Skeletal muscle satellite cell (primary cell): ENCODE measurements around the gene MRTFB.

Experiments used
- H3K27me3 ChIP-seq: 2 replicates; pipeline ENCODE4 v1.7.0; 2013; ENCODE audit warnings: low read length; ENCODE audit not compliant: control insufficient read depth, insufficient read depth
- H3K36me3 ChIP-seq: 2 replicates; pipeline ENCODE4 v1.7.0; 2013; ENCODE audit warnings: mild to moderate bottlenecking, control low read depth, low read length; ENCODE audit not compliant: insufficient read depth
- H3K4me1 ChIP-seq: 2 replicates; pipeline ENCODE4 v1.7.0; 2013; ENCODE audit warnings: low read length; ENCODE audit not compliant: control insufficient read depth, insufficient read depth
- H3K4me2 ChIP-seq: 2 replicates; pipeline ENCODE4 v1.7.0; 2013; ENCODE audit warnings: mild to moderate bottlenecking, low read length
- H3K4me3 ChIP-seq: 2 replicates; pipeline ENCODE4 v1.7.0; 2013; ENCODE audit warnings: low read length
- H3K9ac ChIP-seq: 2 replicates; pipeline ENCODE4 v1.7.0; 2013; ENCODE audit warnings: mild to moderate bottlenecking, low read depth, low read length, moderate library complexity
- H3K9me3 ChIP-seq: replicated peaks from 2 replicates; pipeline ENCODE4 v1.7.0; 2013; ENCODE audit warnings: mild to moderate bottlenecking, control low read depth, low read length

The MRTFB gene

DNA sequence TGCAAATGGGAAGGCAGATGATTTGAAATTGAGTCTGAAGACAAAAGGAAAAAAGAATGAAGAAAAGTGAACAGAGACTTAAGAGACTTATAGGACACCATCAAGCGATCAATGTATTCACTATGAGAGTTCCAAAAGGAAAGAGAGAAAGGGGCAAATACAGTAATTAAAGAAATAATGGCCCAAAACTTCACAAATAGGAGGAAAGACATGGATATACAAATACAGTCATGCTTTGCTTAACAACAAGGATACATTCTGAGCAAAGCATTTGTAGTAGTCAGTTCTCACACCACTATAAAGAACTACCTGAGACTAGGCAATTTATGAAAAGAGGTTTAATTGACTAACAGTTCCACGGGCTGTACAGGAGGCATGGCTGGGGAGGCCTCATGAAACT, 152.5 kb downstream of the MRTFB start:
- peaks cover 7% of the 10 kb centered on the region for H3K36me3 ChIP-seq
- no peaks in the 10 kb centered on the region for H3K27me3 ChIP-seq
- no peak overlapping the region for H3K4me3 ChIP-seq
- H3K9ac ChIP-seq, result no peak overlapping the region
- no peaks in the 10 kb centered on the region for H3K4me1 ChIP-seq
- H3K9me3 ChIP-seq, result no peaks in the 10 kb centered on the region
- no peak overlapping the region for H3K4me2 ChIP-seq

DNA sequence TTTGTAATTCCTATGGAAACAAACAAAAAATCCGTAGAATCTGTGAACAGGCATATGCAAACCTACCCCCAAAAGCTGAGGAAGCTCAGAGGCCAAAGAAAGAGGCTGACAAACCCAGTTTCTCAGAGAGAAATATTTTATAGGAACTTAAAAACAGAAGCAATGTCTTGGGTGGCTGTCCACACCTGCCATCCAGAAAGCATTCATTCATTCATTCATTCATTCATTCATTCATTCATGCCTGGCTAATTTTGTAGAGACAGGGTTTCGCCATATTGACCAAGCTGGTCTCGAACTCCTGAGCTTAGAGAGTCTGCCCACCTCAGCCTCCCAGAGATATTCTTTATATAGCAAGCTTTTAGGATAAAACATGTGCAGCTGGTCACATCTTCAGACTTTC, 154.3 kb downstream of the MRTFB start:
- Histone ChIP-seq H3K9ac (no peak overlapping the region), H3K4me1 (no peaks in the 10 kb centered on the region), H3K36me3 (peaks cover 7% of the 10 kb centered on the region), H3K27me3 (no peaks in the 10 kb centered on the region), H3K4me2 (no peak overlapping the region), H3K4me3 (no peak overlapping the region), H3K9me3 (no peaks in the 10 kb centered on the region)

- Histone ChIP-seq H3K9me3 (no peaks in the 10 kb centered on the region), H3K4me3 (no peak overlapping the region), H3K4me2 (no peak overlapping the region), H3K36me3 (no peaks in the 10 kb centered on the region), H3K27me3 (no peaks in the 10 kb centered on the region), H3K4me1 (no peaks in the 10 kb centered on the region), H3K9ac (no peak overlapping the region)
These were observed 161.2 kb downstream of the MRTFB start for GRCh38 chr16:14232106-14232864.

DNA sequence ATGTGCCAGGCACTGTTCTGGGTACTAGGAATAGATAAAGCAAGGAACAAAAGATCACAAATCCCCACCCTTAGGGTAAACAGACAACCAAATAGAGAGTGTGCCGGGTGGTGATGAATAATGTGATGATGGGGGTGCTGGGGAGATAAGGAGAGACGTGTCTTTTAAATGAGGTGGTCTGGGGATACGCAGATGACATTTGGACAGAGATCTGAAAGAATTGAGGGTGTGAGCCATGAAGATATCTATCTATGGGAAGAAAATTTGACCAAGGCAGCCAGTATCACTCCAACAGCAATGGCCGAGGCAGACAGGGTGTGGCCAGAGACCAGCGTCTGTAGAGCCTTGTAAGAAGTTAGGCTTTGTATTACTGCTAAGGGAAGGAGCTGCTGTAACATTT, 165.3 kb downstream of the MRTFB start:
- Histone ChIP-seq H3K36me3 (peaks cover 5% of the 10 kb centered on the region), H3K27me3 (no peaks in the 10 kb centered on the region), H3K9ac (no peak overlapping the region), H3K4me2 (no peak overlapping the region), H3K4me3 (no peak overlapping the region), H3K9me3 (no peaks in the 10 kb centered on the region), H3K4me1 (no peaks in the 10 kb centered on the region)

DNA sequence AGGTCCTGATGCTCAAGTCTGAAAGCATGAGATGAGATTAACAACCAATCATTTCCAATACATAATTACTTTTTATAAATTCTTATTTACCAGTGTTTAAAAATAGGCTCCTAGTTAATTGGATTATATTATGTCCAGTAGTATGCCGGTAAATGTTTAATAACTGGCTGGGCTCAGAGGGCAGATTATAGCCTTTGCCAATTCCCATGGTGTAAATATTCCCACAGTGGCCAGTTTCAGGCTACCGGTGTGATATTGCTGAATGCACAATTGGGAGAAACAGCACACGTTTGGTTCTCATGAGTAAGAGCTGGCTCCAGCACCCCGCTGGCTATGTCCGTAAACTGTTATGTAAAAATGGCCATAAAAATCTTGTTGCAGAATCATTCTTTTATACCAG, 167.6 kb downstream of the MRTFB start:
- H3K36me3 ChIP-seq, result peaks cover 5% of the 10 kb centered on the region
- no peaks in the 10 kb centered on the region for H3K4me1 ChIP-seq
- H3K4me3 ChIP-seq, result no peak overlapping the region
- no peak overlapping the region for H3K4me2 ChIP-seq
- no peak overlapping the region for H3K9ac ChIP-seq
- no peaks in the 10 kb centered on the region for H3K27me3 ChIP-seq
- H3K9me3 ChIP-seq, result no peaks in the 10 kb centered on the region

DNA sequence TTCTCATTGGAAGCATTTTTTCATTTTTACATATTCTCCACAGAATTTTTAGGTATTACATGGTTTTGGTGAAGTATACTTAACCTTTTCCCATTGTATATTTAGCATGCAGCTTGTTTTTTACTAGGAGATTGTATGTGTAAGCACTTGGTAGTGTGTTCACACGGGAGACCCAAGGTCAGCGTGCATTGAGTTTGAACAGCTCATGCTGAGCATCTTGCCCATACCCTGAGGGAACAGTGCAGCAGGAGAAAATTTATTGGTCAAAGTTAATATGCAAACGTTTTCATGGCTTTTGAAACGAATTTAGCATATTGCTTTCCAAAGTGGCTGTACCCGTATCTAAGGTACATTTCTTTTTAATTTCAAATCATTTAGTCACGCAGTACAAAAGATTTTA, 168.7 kb downstream of the MRTFB start:
- no peak overlapping the region for H3K4me2 ChIP-seq

DNA sequence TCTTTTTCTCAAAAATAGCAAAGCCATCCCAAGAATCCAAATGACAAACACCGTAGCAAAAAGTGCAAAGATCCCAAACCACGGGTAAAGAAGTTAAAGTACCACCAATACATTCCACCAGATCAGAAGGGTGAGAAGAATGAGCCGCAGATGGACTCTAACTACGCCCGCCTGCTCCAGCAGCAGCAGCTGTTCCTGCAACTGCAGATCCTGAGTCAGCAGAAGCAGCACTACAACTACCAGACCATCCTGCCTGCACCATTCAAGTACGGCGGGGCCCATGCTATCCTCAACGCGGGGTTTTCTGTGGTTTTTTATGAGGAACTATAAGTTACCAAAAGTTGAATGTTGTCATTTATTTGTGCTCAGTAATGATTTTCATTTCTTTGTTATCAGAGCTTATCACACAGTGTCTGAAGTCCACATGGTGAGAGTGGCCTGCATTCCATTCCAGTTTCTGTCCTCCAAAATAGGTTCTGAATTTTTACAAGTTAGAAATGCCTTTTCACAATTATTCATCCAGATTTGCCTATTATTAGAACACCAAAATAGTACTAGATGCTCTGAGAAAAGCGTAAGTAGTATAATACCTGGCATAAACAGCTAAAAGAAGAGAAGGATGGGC, 169.2 kb downstream of the MRTFB start:
- Histone ChIP-seq H3K4me2 (no peak overlapping the region), H3K4me3 (no peak overlapping the region), H3K9me3 (no peaks in the 10 kb centered on the region), H3K4me1 (no peaks in the 10 kb centered on the region), H3K27me3 (no peaks in the 10 kb centered on the region), H3K36me3 (peaks cover 5% of the 10 kb centered on the region), H3K9ac (no peak overlapping the region)

More for the DNA sequence above, 168.7 kb downstream of the MRTFB start:
- H3K4me3 ChIP-seq, result no peak overlapping the region
- peaks cover 5% of the 10 kb centered on the region for H3K36me3 ChIP-seq
- no peak overlapping the region for H3K9ac ChIP-seq
- no peaks in the 10 kb centered on the region for H3K9me3 ChIP-seq
- H3K4me1 ChIP-seq, result no peaks in the 10 kb centered on the region
- no peaks in the 10 kb centered on the region for H3K27me3 ChIP-seq

GRCh38 chr16:14240964-14241363, 169.8 kb downstream of the MRTFB start:
- H3K9ac ChIP-seq, result no peak overlapping the region
- H3K4me1 ChIP-seq, result no peaks in the 10 kb centered on the region
- no peaks in the 10 kb centered on the region for H3K27me3 ChIP-seq
- no peak overlapping the region for H3K4me2 ChIP-seq
- no peak overlapping the region for H3K4me3 ChIP-seq
- H3K9me3 ChIP-seq, result no peaks in the 10 kb centered on the region
- H3K36me3 ChIP-seq, result peaks cover 5% of the 10 kb centered on the region

GRCh38 chr16:14241631-14242030, 170.5 kb downstream of the MRTFB start:
- no peak overlapping the region for H3K9ac ChIP-seq
- no peaks in the 10 kb centered on the region for H3K9me3 ChIP-seq
- peaks cover 8% of the 10 kb centered on the region for H3K36me3 ChIP-seq
- H3K4me1 ChIP-seq, result no peaks in the 10 kb centered on the region
- H3K27me3 ChIP-seq, result no peaks in the 10 kb centered on the region
- H3K4me3 ChIP-seq, result no peak overlapping the region
- H3K4me2 ChIP-seq, result no peak overlapping the region

DNA sequence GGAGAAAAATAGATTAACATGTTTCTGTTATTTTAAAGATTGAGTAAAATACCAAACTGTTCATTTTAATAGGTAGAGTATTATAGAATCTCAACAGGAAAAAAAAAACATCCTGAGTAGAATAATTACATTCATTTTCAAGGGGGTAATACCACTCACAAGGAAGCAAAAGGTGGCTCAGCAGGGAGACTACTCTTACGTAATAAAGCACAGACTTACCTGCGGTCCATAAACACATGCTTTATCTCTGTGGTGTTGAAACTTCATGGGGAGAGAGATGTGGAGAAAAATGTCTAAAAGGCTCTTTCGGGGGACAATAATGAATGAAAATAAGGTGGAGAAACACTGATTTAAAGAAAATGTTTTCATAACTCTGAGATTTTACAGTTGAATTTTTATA, 171.7 kb downstream of the MRTFB start:
- H3K36me3 ChIP-seq, result peaks cover 16% of the 10 kb centered on the region

DNA sequence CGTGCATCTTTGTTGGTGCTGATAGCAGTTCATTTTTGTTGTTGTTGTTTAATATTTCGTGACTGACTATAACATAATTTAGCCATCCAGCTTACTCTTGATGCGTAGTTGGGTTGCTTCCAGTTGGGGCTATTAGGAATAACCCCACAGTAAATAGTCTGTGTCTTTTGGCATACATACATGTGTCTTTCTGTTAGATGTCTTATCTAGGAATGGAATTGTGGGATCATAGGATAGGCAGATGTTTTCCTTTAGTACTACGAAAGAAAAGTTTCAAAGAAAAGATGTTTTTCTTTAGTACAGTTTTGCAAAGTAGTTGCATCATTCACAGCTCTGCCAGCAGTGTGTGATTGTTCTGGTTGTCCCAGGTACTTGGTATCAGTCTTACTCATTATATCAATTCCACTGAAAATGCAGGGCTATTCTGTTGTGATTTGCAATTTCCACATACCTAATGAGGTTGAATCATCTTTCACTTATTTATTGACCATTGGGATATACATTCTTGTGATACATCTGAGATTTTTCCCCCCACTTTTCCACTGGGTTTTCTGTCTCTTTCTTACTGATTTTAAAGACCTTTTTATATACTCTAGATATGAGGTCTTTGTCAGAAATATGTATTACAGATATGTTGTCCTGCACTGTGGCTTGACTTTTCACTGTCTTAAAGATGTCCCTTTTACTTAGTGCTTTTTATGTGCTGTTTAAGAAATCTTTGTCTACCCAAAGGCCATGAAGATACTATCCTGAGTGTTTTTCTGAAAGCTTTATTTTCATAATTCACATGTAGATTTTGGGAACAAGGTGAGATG, 173.3 kb downstream of the MRTFB start:
- Histone ChIP-seq H3K4me1 (no peaks in the 10 kb centered on the region), H3K4me2 (no peak overlapping the region), H3K36me3 (peaks cover 19% of the 10 kb centered on the region), H3K9ac (no peak overlapping the region), H3K27me3 (no peaks in the 10 kb centered on the region), H3K9me3 (no peaks in the 10 kb centered on the region), H3K4me3 (no peak overlapping the region)

More for the DNA sequence above, 171.7 kb downstream of the MRTFB start:
- H3K9me3 ChIP-seq, result no peaks in the 10 kb centered on the region
- no peaks in the 10 kb centered on the region for H3K27me3 ChIP-seq
- no peak overlapping the region for H3K9ac ChIP-seq
- H3K4me2 ChIP-seq, result no peak overlapping the region
- no peak overlapping the region for H3K4me3 ChIP-seq
- no peaks in the 10 kb centered on the region for H3K4me1 ChIP-seq
